ENCODE data around the gene LAPTM4A.
"Not testable (repeated sequence)": the region's sequence is repeated elsewhere in the genome, so short reads cannot be mapped to it uniquely, and the experiment has no call there.

The LAPTM4A gene

DNA sequence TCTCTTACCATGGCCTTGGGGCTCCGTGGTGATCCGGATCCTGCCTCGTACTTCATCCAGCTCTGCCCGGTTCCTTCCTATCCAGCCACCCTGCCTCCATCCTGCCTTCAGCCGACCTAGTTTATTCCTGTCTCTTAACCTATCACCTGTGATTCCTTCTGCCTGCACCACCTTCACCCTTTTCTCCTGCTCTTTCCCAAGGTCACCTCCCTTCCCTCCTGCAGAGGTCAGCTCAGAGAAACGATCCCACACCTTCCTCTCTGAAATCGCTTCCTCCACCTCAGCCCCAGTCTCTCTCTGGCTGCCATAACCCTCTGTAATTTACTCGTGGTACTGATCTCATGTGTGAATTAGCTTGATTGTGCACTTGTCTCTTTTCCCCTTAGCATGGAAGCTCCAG lies 23.5 kb upstream of the LAPTM4A start:
- no peak for DNase-seq

- not testable (repeated sequence) for DNase-seq
Observed at GRCh38 chr2:20074046-20074648, 22.7 kb upstream of the LAPTM4A start.

DNA sequence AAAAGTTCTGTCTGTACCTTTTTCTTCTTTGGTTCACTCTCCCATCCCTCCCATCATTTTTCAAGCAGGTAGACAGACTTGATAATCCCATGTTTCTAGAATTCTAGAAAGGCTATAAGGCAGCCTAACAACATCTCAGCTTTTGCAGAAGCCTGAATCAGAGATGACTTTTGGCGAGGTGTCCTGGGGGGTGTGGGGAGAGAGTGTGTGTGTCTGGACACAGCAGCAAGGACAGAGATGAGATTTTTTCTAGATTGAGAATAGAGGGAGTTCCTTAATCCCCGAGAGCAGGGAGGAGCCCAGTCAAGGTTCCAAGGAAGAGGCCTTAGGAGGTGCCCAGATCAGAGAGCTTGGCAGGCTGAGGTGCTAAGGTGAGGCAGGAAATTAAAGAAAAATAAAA lies 22.0 kb upstream of the LAPTM4A start:
- no peak for DNase-seq

DNA sequence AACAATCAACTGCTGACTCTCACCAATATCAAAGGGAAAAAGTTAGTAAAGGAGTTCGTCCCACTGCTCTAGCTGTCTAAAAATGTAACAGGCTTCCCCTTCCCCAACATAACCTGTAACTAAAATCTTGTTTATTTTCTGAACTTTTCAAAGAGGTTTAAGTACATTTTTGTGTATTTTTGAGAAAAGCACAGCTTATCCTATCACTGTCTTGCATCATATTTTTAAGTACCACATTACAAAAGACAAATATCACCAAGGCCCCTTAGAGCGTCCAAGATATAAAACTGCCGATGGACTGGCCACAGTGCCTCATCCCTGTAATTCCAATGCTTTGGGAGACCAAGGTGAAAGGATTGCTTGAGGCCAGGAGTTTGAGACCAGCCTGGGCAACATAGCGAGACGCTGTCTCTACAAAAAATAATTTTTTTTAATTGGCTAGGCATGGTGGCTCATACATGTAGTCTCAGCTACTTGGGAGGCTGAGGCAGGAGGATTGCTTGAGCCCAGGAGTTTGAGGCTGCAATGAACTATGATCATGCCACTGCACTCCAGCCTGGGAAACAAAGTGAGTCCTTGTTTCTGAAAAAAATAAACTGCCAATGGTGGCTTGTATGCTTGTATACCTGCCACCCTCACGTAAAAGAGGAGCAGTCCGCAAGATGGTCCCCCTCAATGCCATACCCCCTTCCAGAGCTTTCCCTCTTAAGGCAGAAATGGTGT lies 21.2 kb upstream of the LAPTM4A start:
- no peak for DNase-seq

GRCh38 chr2:20071397-20072383 lies 20.3 kb upstream of the LAPTM4A start:
- DNase-seq, result peak; percentile 73

DNA sequence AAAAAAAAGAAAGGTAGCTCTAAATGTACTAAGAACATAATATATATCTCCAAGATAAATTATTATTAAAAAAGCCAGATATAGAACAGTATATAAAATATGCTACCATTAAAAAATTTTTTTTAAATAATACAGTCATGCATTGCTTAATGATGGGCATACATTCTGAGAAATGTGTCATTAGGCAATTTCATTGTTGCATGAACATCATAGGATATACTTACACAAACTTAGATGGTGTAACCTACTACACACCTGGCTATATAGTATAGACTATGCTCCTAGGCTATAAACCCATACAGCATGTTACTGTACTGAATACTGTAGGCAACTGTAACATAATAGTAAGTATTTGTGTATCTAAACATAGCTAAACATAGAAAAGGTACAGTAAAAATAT lies 18.3 kb upstream of the LAPTM4A start:
- DNase-seq, result no peak

GRCh38 chr2:20067992-20068584 lies 16.7 kb upstream of the LAPTM4A start:
- no peak for DNase-seq

GRCh38 chr2:20065885-20066602 lies 14.6 kb upstream of the LAPTM4A start:
- peak; percentile 76 for DNase-seq

DNA sequence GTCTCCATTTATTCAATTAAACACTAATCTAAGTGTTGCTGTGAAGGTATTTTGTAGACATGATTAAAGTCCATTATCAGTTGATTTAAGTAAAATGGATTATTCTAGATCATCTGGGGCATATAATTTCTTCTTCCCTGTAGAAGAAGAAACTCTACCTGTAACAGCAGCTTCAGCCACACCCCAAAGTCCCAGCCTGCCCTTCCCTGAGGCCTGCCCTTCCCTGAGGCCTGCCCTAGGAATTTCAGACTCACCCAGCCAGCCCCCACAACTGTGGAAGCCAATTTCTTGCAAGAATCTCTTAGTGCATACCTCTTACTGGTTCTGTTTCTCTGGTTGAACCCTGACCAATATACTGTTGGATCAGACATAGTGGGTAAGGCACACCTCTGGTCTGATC lies 13.4 kb upstream of the LAPTM4A start:
- no peak for DNase-seq

GRCh38 chr2:20064421-20064820 lies 13.0 kb upstream of the LAPTM4A start:
- no peak for DNase-seq

DNA sequence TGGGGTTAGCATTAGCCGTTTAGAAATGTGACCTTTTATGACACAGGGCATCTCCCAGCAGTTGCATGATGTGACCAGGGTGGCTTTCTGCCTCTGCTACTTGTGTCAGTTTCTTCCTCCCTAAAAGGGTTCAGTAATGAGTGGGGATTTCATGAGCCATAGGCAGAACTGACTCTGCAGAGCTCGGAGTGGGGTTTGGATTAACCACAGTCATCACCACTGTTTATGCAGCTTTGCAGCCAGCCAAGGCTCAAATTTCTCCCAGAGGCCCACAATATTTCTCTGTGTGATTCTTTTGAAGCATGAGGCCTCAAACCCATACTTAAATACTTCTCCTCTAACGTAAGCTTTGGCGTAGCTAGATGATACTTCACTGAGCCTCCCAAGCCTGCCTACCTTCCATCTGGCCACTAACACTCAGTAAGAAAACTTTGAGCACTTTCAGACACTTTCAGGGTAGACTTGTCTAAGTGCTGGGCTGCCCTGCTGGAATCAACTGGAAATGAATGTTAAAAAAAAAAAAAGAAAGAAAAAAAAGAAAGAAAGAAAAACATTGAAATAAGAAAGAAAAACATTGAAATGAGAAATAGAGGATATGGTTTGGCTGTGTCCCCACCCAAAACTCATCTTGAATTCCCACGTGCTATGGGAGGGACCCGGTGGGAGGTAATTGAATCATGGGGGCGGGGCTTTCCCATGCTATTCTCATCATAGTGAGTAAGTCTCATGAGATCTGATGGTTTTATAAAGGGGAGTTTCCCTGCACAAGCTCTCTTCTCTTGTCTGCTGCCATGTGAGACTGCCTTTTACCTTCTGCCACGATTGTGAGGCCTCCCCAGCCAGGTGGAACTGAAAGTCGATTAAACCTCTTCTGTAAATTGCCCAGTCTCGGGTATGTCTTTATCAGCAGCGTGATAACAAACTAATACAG lies 11.5 kb upstream of the LAPTM4A start:
- no peak for DNase-seq

DNA sequence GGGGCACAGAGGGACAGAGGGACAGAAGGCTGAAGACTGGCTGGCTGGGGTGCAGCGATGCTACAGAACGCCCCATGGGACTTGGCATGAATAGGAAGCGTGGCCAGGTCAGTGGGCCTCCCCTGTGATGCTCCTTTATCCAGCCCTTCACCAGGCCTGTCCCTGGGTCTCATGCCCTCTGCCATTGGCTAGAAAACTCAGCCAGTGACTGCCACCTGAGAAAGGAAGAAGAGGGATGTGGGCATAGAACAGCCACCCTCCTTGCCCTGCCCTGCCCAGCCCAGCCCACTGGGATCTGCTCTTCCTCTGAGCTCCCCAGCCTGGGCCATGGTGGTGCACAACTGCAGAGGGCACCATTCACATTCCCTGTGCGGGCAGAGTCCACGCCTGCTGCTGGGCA lies 10.5 kb upstream of the LAPTM4A start:
- no peak for DNase-seq

- DNase-seq, result no peak
Observed at GRCh38 chr2:20061476-20061875, 10.0 kb upstream of the LAPTM4A start.

DNA sequence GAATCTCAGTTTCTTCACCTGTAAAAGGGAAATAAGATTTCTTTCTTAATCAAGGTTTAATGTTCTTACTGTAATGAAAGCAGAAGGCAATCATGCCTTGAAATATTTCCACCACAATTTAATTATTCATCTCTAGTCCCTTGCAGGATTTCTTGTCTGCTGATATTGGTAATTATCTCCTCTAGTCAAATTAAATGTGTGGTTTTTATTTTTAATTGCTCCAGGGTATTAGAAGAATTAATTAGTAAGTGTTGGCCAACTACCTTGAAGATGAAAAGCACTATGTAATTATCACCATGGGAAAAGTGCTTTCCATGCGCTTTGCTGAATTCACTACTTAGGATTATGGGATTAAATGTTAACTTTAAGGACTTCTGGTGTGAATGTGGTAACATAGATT lies 8.7 kb upstream of the LAPTM4A start:
- no peak for DNase-seq

DNA sequence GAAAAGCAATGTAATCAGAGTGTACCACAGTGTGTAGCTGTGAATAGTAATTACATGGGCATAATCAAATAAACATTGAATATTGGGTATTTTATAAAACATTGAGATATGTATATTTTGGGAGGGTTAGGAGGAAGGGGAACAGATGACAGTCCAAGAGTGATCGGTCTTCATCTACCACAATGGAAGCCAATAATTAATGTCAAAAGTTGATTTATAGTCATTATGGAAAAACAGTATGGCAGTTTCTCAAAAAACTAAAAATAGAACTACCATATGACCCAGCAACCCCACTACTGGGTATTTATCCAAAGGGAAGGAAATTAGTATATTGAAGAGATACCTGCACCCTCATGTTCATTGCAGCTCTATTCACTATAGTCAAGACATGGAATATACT lies 5.8 kb upstream of the LAPTM4A start:
- no peak for DNase-seq

DNA sequence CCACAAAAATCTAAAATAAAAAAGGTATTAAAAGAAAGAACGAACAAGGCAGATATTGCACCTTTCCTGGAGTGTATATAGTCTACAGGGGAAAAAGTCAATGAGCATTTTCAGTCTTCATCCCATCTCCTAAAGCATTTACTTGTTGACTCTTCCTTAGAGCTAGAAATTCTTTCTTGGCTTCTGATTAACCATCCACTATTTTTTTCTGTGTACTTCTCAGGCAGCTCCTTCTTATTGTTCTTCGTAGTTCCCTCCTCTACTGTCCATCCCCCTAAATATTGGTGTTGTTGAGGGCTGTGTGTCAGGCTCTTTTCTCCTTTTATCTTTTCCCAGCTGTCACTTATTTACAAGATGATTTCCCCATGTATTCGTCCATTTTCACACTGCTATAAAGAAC lies 3.5 kb upstream of the LAPTM4A start:
- DNase-seq, result no peak

GRCh38 chr2:20054119-20054518 lies 2.7 kb upstream of the LAPTM4A start:
- no peak for DNase-seq

DNA sequence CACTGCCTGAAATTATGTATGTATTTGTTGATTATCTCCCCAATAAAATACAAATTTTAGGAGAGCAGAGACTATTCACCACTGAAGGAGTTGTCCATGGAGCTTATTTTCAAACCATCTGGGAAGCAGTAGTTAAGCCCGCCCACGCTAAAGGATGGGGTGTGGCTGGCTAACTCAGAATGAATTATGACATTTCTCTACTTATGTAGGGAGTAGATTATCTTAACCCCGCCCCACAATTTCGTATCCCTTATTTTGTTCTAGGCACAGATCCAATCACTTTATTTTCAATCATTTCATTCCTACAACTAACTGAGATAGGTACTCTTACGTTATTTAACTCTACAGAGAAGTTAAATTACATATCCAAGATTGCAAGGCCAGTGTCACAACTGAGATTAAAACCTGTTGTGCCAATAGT lies 1.4 kb upstream of the LAPTM4A start:
- DNase-seq, result peak; percentile 66

- peak; percentile 62 for DNase-seq
Observed at GRCh38 chr2:20052229-20052851, 912 bp upstream of the LAPTM4A start.

DNA sequence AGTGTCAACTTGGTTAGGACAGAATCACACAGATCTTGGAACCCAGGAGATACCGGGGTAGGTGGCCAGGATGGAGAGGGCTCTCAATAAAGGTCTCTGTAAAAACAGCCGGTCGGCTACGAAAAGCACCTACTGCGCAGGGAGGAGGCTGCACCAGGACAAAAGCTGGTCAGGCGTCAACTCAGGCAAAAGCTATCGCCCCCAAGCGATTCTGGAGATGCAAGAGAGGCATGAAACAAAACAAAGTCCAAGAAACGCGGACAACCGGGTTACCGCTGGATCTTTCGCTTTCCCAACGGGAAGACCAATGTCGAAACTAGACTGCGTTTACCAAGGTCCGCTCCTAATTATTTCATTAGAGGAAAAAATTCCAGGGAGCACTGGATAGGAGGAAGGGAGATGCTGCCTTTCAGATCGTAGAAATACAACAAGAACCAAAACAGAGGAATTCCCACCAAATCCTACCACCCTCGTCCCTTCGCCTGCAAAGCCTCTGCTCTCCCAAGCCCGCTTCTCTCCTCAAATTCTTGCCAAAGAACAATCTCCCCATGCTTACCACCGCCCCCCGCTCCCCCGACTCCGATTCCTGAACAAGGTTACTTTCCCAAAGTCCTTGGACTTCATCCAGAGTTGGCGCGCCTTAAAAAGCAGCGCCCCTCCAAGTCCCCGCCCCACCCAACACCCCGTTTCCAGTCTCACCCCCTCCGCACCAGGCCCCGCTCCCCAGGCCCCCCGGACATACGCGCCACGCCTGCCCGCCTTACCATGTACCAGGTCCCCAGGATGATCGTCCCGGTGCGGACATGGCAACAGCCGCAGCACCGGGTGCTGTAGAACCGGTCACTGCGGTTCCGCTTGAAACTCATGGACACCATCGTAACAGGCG lies 539 bp downstream of the LAPTM4A start:
- DNase-seq, result no peak

All from NCI-H1694 (cell line).